G401.6 (cell line): ENCODE measurements around the gene TUBA4A.

Source experiments
- FAIRE-seq: peaks from 2 replicates; lab custom pipeline; 2012; peaks lifted over from hg19 to GRCh38; lab: Jason Lieb, UNC

The TUBA4A gene

DNA sequence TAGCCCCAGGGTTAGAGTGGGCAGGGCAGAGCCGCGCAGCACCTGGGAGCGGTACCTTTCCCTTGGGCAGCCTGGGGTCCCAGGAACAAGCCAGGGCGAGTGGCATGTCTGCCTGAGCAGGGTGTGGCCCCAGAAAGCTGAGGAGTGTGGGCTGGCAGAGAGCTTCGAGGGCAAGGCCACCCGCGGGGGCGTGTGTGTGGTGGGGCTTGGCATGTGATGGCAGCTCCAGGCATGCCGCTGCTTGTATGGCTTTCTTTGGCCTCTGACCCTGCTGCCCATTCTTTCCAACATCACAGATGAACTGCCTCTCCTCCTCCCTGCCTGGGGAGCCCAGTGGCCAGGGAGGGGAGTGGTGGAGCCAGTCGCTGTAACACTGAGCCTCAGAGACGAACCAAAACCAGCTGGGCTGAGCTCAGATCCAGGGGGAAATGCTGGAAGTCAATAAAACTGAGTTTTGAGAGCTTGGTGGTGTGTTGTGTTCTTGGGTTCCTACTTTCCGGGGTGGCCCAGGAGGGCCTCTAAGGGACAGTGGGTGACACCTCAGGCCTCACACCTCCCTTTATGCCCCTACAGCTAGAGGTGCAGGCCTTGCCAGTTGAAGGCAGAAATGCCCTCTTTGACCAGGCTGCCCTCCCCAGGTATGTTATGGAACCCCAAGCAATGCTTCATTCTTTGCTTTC lies 32.9 kb upstream of the TUBA4A start:
- FAIRE-seq, result no peak

DNA sequence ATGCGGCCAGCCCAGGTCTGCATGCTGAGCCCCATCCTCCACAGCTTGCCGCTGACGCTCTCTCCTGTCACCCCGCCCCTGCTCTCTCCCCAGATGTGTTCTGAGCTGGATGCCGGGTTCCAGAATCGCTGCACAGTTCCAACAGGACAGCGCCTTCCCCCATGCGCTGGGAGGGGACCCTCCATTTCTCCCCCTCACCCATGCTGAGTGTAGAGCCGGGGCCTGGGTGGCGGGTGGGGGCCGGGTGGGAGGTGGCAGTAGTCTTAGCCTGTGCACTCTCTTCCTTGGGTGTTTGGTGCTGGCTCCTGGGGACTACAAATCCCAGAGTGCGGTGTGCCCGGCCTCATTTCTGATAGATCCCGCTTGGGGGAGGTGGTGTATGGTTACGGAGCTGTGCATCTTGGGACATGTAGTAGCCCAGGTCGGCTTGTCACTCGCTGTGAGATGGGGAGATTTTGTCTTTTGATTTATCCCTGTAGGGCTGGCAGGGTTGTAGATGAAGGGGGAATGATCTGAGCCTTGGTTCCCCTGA lies 32.2 kb upstream of the TUBA4A start:
- no peak for FAIRE-seq

DNA sequence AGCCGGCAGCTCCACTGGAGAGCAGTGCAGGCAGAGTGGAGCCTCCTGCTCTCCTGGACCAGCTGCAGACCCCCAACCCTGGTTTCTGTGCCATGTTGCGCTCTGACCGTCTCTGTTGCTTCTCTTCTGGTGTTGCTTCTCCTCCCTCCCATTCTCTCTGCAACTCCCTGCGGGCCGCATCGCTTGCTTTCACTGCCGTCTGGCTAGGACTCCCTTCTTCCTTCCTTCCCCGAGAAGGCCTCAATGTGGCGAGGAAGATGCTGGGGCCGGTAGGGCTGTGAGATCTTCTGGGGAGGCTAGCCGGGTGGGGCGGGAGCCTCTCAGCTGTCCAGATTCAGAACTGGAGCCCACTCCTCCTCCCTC lies 31.6 kb upstream of the TUBA4A start:
- no peak for FAIRE-seq

DNA sequence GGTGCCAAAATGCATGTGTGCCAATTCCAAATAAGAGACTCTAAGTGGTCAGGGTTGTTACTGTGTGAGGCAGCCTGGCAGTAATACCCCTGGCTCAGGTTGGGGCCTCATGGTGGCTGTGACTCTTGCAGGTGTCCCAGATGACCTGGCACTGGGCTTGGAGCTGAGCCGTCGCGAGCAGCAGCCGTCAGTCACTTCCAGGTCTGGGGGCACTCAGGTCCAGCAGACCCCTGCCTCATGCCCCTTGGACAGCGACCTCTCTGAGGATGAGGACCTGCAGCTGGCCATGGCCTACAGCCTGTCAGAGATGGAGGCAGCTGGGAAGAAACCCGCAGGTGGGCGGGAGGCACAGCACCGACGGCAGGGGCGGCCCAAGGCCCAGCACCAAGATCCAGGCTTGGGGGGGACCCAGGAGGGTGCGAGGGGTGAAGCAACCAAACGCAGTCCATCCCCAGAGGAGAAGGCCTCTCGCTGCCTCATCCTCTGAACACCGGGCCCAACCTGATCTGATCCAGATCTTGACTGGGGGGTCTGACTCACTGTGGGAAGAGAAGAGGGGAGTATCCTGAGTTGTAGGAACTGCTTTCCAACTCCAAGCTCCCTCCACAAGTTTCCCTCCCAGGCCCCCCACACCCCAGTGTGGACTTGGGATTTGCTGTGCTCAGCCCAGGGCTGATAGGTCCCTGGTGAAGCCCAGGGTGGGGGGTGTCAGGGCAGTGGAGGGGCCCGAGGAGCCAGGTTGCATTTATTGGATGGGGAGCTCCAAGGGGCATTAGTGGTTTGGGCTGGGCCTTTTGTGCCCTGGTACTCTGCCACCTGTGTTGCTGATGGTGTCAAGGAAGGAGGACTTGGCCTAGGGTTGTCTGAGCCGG lies 31.0 kb upstream of the TUBA4A start:
- FAIRE-seq, result no peak

DNA sequence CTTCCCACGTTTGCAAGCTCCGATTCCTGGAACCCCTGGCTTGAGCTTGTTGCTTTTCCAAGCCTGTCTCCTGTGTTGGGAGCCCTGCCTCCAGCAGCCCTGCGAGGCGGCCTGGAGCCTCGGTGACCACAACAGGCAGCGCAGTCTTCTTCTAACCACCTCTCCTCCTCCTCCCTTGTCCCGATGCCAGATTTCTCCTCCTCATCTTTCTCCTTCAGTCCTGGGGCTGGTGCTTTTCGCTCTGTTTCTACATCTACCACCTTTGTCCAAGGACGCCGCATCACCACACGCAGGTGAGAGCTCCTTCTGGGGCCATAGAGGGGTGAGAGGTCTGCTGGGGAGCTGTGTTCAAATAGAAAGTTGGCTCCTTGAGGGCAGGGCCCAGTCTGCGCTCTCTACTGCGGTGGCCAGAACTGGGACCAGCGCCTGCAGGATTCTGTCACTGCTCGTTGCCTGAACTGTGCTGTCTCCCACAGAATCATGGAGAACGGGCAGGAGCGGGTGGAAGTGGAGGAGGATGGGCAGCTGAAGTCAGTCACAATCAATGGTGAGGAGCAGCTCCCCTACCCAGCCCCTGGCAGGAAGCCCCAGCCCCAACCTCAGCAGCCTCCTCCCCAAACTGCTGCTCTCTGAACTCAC lies 29.3 kb upstream of the TUBA4A start:
- no peak for FAIRE-seq

DNA sequence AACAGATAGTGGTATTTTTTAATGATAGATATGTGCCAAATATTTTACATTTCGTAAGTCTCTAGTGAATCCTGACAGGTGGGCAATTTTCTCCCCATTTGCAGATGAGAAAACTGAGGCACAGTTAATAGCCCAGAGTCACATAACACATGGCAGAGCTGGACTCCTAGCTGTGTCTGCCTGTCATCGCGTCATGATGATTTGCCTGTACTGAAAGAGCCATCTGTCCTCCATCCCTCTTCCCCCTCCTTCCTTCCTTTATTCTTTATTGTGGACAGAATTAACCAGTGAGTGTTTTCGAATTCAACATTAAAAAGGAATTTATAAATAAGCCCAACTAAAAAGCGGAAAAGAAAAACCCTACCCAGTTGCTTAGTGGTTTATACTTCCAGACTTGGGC lies 28.7 kb upstream of the TUBA4A start:
- FAIRE-seq, result no peak

DNA sequence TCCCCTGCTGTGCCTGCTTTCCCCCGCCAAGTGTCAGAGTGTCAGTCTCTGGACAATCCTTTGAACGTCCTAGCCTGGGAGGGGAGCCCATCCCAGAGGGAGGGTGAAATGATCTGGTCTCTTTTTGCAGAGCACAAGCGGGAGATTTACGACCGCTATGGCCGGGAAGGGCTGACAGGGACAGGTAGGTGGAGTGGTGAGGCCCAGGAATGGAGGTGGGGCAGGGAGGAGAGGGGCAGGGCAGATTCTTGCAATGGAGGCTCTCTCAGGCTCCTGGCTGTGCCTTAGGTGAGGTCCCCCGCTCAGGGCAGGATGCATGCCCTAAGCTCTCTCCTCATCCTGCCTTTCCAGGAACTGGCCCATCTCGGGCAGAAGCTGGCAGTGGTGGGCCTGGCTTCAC lies 27.9 kb upstream of the TUBA4A start:
- no peak for FAIRE-seq

DNA sequence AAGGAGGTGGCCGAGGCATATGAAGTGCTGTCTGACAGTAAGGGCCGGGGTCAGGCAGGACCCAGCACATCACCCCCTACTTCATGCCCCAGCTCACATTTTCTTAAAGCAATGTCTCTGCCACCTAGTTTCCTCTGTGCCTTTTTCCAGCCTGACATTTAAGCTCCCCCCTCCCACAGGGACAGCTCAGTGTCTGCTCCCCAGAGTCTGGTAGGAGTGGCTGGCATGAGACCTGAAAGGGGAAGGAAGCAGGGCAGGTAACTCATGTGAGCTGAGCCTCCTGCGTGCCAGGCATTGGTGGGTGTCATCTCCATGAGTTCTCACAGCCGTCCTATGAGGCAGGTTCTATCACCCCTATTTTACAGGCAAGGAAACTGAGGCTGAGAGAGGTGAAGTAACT lies 26.9 kb upstream of the TUBA4A start:
- no peak for FAIRE-seq

DNA sequence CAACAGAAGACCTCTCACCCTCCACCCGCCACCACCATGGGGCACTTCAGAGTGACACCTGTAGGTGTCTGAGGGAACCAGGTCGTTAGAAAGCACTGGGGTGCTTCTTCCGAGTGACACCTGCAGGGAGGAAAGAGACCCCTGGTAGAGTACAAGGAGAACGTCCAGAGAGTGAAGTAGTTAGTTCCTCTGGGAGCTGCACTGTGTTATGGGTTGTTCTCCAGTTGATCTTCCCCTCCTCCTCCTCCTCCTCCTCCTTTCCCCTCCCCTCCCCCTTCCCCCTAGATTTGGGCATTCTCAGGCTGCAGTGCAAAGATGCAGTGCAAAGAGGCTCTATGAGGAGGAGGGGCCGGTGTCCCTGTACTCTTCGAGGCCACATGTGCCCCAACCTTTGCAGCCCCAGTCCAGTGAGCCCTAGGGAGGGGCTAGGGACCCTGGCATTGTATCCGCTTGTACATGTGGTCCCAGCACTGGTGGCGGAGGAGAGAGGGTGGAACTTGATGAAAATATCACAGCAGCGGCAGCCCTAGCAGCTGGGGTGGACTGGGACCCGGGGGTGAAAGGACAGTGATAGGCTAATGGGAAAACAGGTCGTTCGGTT lies 26.3 kb upstream of the TUBA4A start:
- no peak for FAIRE-seq

DNA sequence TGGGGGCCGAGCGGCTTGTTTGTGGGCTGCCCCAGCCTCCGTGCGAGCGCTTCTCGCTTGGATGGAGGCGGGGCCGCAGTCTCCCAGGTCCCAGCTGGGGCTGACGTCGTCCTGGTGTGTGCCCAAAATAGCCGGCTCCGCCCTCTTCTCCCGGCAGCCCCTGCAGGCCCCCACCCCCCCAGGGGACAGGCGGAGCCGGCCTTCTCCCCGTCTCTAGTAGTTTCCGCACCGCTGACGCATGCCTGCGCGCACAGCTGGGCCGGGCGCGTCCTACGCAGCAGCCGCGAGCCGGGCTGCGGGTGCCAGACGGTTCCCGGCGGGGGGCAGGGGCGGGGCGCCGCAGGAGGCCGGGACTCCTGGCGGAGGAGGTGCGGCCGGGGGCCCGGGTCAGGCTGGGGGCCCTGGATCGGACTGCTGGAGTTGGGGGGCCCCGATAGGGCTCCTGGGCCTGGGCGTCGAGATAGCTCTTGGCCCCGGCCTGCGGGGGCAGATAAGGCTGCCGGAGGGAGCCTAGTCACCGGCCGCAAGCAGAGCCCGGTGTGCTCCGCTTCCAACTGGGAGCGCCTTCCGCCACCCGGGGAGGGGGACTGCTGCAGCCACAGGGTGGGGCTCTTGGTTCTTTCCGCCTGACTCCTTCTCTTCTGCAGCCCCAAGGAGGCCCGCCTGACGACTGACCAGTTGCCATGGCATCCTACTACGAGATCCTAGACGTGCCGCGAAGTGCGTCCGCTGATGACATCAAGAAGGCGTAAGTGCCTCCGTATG lies 25.6 kb upstream of the TUBA4A start, which contains the start of gene DNAJB2:
Gene DNAJB2 (plus strand): TSS at position 216 of the 765 bp plus-strand sequence. CDS start 468 bp downstream, at position 684.
- peak; percentile 97 for FAIRE-seq

DNA sequence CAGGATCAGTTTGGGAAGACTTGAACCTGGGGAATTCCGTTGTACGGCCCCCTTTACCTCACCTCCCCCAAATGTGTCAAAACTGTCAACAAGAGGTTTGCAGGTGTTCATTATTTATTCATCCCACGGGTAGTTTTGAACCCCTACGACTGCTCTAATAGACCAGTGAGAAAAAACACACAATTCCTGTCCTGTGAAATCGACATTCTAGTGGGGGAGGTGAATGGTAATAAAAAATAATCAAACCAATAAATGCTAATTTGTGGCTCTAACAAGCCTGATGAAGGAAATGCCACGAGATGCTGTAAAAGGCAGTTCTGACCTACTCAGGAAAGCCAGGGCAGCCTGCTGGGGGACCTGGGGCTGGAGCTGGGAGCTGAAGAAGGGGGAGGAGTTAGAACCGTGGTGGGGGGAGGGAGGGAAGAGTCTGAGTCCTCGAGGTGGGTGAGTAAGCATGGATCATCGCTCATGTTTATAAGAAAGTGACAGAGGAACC lies 25.0 kb upstream of the TUBA4A start:
- FAIRE-seq, result no peak

DNA sequence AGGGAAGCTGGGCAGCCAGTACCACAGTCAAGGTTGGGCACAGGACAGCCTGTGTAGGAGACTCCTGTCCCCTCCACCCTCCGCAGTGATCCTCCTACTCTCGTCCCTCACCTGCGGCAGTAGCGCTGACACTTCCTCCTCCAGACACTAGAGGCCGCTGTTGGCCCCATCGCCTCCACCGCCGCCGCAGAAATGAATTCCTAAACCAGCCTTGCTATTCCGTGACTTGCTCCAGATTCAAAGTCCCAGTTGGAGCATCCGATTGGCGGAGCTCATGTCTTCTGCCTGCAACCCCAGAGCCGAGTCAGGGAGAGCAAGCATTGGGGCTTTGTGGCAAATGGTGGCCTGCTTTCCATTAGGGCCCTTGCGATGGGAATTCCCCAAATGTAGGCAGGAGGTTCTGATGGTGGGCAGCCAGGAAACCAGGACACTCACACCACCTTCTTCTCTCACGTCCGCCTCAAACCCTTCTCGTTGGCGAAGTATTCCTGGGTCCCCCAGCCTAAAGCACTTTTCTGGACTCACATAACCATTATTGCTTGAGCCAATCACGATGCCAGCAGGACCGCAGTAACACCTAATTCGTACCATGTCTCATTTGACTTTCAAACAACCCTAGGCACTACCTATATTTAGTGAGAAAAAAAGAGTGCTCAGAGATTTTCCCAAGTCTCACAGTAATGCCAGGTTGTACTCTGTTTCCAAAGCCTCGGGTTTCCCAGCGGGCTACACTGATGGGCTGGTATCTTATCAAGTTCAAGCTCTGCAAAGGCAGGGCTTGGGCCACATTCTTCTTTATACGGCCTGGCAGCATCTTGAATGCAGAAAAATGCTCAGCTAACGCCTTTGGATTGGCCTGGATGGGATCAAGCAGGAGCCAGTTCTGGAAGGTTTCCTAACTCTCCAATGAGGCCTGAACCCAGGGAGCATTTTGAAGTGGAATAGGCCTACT lies 24.3 kb upstream of the TUBA4A start:
- peak; percentile 89 for FAIRE-seq

DNA sequence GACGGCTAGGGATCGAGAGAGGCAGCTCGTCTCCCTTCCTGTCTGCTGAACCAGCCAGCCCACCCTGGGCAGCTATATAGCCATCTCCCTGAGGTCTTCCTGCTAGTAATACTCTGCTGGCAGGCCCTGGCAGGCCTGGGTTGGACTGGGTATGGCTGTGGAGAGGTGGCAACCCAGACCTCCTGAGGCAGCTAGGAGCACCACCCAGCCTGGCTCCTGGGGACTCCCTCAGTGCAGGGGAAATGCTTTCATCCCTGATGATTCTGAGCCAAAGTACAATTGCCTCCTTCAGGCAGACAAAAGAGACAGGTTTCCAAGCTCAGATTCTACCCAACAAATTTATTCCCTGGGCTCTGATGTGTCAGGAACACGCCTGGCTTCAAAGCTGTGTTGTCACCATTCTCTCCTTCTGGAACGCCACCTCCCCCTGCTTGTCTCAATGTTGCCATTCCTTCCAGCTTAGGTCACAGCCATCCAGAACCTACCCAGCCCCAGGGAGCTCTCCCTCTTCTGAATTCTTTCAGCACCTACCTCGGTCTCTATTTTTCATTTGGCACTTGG lies 20.7 kb upstream of the TUBA4A start:
- peak; percentile 92 for FAIRE-seq

DNA sequence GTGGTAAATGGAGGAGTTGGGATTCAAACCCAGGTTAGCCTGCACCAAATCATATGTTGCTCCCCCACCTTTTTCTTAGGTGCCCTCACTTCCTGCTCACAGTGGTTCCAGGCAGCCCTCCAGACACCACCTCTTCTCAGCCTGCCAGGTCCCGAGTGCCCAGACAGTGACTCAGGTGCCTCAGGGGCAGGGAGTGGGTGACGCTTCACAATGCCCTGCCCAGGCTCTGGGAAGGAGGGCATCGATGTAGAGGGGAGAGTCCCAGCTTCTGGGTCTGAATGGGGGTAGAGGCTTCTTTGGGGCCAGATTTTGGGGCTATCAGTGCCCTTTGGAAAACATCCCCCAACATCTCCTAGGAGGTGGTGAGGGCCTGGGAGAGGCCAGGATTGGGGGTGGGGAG lies 20.2 kb upstream of the TUBA4A start:
- no peak for FAIRE-seq

DNA sequence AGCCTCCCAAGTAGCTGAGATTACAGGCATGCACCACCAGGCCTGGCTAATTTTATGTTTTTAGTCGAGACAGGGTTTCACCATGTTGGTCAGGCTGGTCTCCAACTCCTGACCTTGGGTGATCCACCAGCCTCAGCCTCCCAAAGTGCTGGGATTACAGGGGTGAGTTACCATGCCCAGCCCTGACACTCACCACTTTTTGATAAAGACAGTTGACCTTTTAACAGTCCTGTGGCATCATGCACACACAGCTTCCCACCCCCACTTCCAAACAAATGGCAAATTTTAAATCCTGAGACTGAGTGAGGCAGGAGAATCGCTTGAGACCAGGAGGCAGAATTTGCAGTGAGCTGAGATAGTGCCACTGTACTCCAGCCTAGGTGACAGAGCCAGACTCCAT lies 19.3 kb upstream of the TUBA4A start:
- no peak for FAIRE-seq

DNA sequence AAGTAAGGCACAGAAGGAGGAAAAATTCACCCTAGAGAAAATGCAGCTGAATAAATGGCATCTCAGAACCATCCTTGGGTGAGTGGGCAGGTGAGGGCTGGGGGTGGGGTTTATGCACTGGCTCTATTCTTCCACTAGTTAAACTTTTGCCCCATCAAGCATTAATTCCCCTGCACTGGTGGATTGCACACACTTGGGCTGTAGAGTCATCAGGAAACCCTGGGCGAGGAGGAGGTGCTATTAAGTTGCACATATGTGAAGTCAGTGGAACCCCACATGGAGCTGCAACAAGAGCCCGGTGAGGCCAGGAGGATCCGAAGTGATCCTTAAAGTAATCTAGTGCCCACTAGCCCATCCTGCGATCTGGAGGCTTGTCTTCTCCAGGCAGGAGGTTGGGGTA lies 18.6 kb upstream of the TUBA4A start:
- no peak for FAIRE-seq

DNA sequence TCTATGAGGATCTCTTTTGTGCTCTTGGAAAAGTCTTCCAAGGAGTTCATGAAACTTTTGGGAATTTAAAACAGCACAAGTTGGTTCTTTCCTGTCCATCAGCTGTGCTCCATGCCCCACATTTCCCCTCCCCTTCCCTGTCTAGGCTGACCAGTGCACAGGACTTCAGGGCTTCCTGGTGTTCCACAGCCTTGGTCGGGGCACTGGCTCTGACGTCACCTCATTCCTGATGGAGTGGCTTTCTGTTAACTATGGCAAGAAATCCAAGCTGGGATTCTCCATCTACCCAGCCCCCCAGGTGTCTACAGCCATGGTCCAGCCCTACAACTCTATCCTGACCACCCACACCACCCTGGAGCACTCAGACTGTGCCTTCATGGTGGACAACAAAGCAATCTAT lies 17.3 kb upstream of the TUBA4A start:
- FAIRE-seq, result no peak

DNA sequence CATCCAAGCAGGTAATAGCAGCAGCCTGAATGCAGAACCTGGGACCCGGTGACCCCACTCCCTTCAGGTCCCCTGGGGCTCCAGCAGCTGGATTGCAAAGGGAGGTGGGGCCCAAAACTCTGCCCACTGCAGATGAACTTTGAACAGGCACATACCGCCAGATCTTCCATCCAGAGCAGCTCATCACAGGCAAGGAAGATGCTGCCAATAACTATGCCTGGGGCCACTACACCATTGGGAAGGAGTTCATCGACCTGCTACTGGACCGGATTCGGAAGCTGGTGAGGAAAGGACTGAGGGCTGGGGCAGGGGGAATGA lies 16.3 kb upstream of the TUBA4A start:
- no peak for FAIRE-seq

DNA sequence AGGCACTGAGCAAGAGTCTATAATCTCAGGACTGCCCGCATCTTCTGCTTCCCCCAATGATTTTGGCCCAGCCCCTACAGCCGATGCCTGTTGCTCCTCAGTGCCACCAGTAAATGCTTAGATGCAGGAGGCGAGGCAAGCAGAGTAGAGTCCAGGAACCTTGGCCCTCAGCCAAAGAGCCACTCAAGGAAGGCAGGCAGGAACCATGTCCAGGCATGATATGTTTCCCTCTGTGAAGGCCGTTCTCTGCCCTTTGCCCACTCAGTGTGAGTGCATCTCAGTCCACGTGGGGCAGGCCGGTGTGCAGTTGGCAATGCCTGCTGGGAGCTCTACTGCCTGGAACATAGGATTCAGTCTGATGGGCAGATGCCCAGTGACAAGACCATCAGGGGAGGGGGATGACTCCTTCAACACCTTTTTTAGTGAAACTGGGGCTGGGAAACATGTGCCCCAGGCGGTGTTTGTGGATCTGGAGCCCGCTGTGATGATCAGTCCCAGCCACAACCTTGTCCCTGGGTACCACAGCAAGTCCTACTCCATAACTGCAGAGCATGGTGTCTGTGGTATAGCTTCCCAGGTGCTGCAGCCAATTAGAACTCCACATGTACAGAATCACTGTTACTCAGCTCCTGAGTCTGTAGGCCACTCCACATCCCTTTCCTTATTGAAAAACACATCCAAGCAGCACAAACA lies 15.8 kb upstream of the TUBA4A start:
- no peak for FAIRE-seq

DNA sequence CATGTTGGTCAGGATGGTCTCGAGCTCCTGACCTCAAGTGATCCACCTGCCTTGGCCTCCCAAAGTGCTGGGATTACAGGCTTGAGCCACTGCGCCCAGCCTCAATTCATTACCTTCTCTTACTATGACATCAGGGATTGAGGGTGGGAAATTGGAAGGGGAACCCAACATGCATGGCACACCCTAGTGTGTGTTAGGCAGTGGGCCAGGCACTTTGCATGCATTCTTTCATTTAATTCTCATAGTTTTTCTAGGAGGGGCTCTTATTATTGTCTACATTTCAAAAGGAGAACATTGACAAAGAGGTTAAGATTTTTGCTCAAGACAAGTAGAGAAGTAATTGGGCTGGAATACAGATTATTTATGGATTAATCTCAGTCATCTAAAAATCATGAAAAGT lies 14.6 kb upstream of the TUBA4A start:
- no peak for FAIRE-seq
